Neural cell (in vitro differentiated cells): ENCODE results near the gene FA2H. TPM values are rescaled to one million over a fixed set of nuclear protein-coding genes. Genes with fewer than 3 reads are reported as not detected.

Experiments used
- H2AFZ ChIP-seq: fragments of 200-600, 300-800 bp; sonication (generic), shearing (Covaris generic); 2 replicates; pipeline ENCODE4 v1.6.0; 2014; ENCODE audit warnings: low read depth, mild to moderate bottlenecking, antibody characterized with exemption, low read length, moderate library complexity
- H3F3A ChIP-seq: fragments of 200-600 bp; shearing (Covaris generic); 2 replicates; pipeline ENCODE4 v1.6.1; 2016; ENCODE audit warnings: mild to moderate bottlenecking, moderate library complexity, mixed read lengths, antibody characterized with exemption, low read length; ENCODE audit not compliant: insufficient read depth, poor library complexity, severe bottlenecking
- H3K27ac ChIP-seq: fragments of 200-600, 300-800 bp; sonication (generic), shearing (Covaris generic); 2 replicates; pipeline ENCODE4 v1.5.1; 2014; ENCODE audit warnings: mild to moderate bottlenecking, low read length, moderate library complexity
- H3K27me3 ChIP-seq: fragments of 300-800, 200-600 bp; sonication (generic), shearing (Covaris generic); 2 replicates; pipeline ENCODE4 v1.6.0; 2014; ENCODE audit warnings: mild to moderate bottlenecking, low read depth, low read length, moderate library complexity; ENCODE audit not compliant: insufficient read depth
- H3K36me3 ChIP-seq: fragments of 300-800, 200-600 bp; sonication (generic), shearing (Covaris generic); 2 replicates; pipeline ENCODE4 v1.5.1; 2014; ENCODE audit warnings: mild to moderate bottlenecking, antibody characterized with exemption, low read length, moderate library complexity; ENCODE audit not compliant: insufficient read depth
- H3K4me2 ChIP-seq: fragments of 300-800, 200-600 bp; sonication (generic), shearing (Covaris generic); 2 replicates; pipeline ENCODE4 v1.6.0; 2014; ENCODE audit warnings: mild to moderate bottlenecking, low read length
- H3K4me3 ChIP-seq: fragments of 300-800, 200-600 bp; sonication (generic), shearing (Covaris generic); 2 replicates; pipeline ENCODE4 v1.5.1; 2014; ENCODE audit warnings: mild to moderate bottlenecking, low read length, moderate library complexity
- H3K79me2 ChIP-seq: fragments of 200-600 bp; shearing (Covaris generic); replicated peaks from 2 replicates; pipeline ENCODE4 v1.6.0; 2014; ENCODE audit warnings: mild to moderate bottlenecking, low read length, moderate library complexity; ENCODE audit not compliant: insufficient read depth
- H3K9ac ChIP-seq: fragments of 300-800, 200-600 bp; sonication (generic), shearing (Covaris generic); 2 replicates; pipeline ENCODE4 v1.6.1; 2016; ENCODE audit warnings: mild to moderate bottlenecking, low read length, mixed read lengths
- H3K9me2 ChIP-seq: fragments of 200-600 bp; shearing (Covaris generic); 2 replicates; pipeline ENCODE4 v1.6.1; 2016; ENCODE audit warnings: mild to moderate bottlenecking, low read length, mixed read lengths; ENCODE audit not compliant: insufficient read depth
- H3K9me3 ChIP-seq: fragments of 200-600, 300-800 bp; sonication (generic), shearing (Covaris generic); 2 replicates; pipeline ENCODE4 v1.6.1; 2016; ENCODE audit warnings: mild to moderate bottlenecking, mixed run types, low read length, moderate library complexity, mixed read lengths
- H4K20me1 ChIP-seq: fragments of 200-600 bp; shearing (Covaris generic); 2 replicates; pipeline ENCODE4 v1.6.1; 2016; ENCODE audit warnings: mild to moderate bottlenecking, mixed run types; ENCODE audit not compliant: insufficient read depth
- EP300 ChIP-seq: fragments of 450-650 bp; conservative IDR thresholded peaks from 2 replicates; pipeline ENCODE4 v1.6.1; 2014; ENCODE audit warnings: antibody characterized with exemption, mild to moderate bottlenecking, moderate library complexity; ENCODE audit not compliant: poor library complexity, severe bottlenecking
- EZH2 ChIP-seq: fragments of 200-600, 300-800 bp; shearing (Covaris generic), sonication (generic); IDR thresholded peaks from 2 replicates; pipeline ENCODE4 v1.6.1; 2014; ENCODE audit warnings: antibody characterized with exemption, low read length, borderline replicate concordance, mild to moderate bottlenecking; ENCODE audit not compliant: insufficient read depth, poor library complexity, severe bottlenecking
- MXI1 ChIP-seq: fragments of 450-650 bp; conservative IDR thresholded peaks from 2 replicates; pipeline ENCODE4 v1.6.1; 2014; ENCODE audit warnings: antibody characterized with exemption, mild to moderate bottlenecking; ENCODE audit not compliant: poor library complexity, severe bottlenecking
- POLR2AphosphoS5 ChIP-seq: IDR thresholded peaks from 2 replicates; pipeline ENCODE4 v1.6.1; 2012
- RAD21 ChIP-seq: fragments of 450-650 bp; conservative IDR thresholded peaks from 2 replicates; pipeline ENCODE4 v1.6.1; 2014; ENCODE audit warnings: antibody characterized with exemption, mild to moderate bottlenecking, moderate library complexity
- SMC3 ChIP-seq: fragments of 450-650 bp; conservative IDR thresholded peaks from 2 replicates; pipeline ENCODE4 v1.6.1; 2014; ENCODE audit warnings: antibody characterized with exemption, mild to moderate bottlenecking, moderate library complexity; ENCODE audit not compliant: poor library complexity
- TAF1 ChIP-seq: IDR thresholded peaks from 2 replicates; pipeline ENCODE4 v1.6.1; 2012; ENCODE audit warnings: low read depth
- polyA plus RNA-seq: library from polyadenylated mRNA; depleted of rRNA; stranded (reverse); fragments of >200 nt; gene quantifications from 2 replicates; pipeline ENCODE4 v1.2.3, GENCODE V29; 2014
- TF ChIP-seq, protein P1 (sequence below): fragments of 450-650 bp; IDR thresholded peaks from 2 replicates; pipeline ENCODE4 v1.5.1; 2014; ENCODE audit warnings: antibody characterized with exemption, mild to moderate bottlenecking, moderate library complexity; ENCODE audit not compliant: poor library complexity, severe bottlenecking
- TF ChIP-seq, protein P2 (sequence below): IDR thresholded peaks from 2 replicates; pipeline ENCODE4 v1.6.1; 2012; ENCODE audit warnings: borderline replicate concordance

The FA2H gene
- polyA plus RNA-seq, 1 donor from 2014 or later = not detected

DNA sequence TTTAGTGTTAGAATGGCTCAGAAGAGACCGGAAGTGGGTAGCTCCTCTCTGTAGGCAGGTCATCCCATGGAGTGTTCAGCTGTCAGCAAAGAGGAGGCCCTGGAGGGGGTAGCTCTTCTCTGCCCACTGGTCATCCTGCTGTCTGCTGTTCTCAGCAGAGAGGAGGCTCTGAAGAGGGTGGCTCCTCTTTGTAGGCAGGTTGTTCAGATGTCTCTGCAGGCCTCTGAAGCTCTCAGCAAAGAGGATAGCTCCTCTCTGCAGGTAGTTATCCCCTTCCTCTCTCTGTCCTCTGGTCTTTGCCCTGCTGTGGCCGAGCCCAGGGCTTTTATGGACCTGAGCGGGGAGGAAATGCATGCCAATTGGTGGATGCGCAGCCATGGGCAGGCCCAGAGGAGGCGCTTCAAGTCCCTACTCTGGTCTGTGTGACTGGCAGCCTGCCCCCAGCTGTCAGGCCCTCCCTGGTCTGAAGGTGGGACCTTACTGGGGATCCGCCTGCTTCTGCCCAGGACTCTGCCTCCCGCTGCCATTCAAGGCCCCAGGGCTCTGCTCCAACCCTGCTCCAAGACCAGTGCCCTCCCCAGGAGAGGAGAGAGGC, 32.5 kb upstream of the FA2H start:
- no peaks in the 10 kb centered on the region for H3K27me3 ChIP-seq
- TF ChIP-seq MXI1 = no peak
- no peak for TF ChIP-seq EP300
- H3K27ac ChIP-seq = no peak overlapping the region
- no peak overlapping the region for H3K9ac ChIP-seq
- H3K9me2 ChIP-seq = no peaks in the 10 kb centered on the region
- no peak overlapping the region for H2AFZ ChIP-seq
- H3F3A ChIP-seq = no peaks in the 10 kb centered on the region
- no peaks in the 10 kb centered on the region for H4K20me1 ChIP-seq
- no peak overlapping the region for H3K4me3 ChIP-seq
- no peaks in the 10 kb centered on the region for H3K79me2 ChIP-seq
- no peaks in the 10 kb centered on the region for H3K36me3 ChIP-seq
- no peaks in the 10 kb centered on the region for H3K9me3 ChIP-seq
- H3K4me2 ChIP-seq = no peak overlapping the region

DNA sequence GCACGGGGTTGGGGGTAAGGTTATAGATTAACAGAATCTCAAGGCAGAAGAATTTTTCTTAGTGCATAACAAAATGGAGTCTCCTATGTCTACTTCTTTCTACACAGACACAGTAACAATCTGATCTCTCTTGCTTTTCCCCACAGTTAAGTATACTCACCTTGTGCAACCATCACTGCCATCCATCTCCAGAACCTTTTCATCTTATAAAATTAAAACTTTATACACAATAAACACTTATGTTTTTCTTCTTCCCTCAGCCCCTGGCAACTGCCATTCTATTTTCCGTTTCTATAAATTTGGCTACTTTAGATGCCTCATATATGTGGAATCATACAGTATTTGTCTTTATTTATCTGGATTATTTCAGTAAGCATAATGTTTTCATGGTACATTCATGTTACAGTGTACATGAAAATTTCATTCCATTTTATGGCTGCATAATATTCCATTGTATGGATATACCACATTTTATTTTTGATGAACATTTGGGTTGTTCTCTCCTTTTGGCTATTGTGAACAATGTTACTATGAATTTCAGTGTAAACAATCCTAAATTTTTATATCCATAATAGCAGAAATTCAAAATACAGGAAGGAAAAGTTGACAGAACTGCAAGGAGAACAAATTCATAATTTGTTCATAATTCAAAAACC, 25.7 kb upstream of the FA2H start:
- Histone ChIP-seq H3K4me3 (no peak overlapping the region), H3K27me3 (no peaks in the 10 kb centered on the region), H3K27ac (no peak overlapping the region), H3K9me2 (no peaks in the 10 kb centered on the region), H2AFZ (no peak overlapping the region), H3F3A (no peaks in the 10 kb centered on the region), H3K79me2 (no peaks in the 10 kb centered on the region), H3K9ac (no peak overlapping the region), H4K20me1 (no peaks in the 10 kb centered on the region), H3K36me3 (no peaks in the 10 kb centered on the region), H3K9me3 (peaks cover 4% of the 10 kb centered on the region), H3K4me2 (no peak overlapping the region)
- TF ChIP-seq EZH2 (no peak), SMC3 (no peak), POLR2AphosphoS5 (no peak), TAF1 (no peak), RAD21 (no peak), MXI1 (no peak), EP300 (no peak)
- TF ChIP-seq, protein P1, sequence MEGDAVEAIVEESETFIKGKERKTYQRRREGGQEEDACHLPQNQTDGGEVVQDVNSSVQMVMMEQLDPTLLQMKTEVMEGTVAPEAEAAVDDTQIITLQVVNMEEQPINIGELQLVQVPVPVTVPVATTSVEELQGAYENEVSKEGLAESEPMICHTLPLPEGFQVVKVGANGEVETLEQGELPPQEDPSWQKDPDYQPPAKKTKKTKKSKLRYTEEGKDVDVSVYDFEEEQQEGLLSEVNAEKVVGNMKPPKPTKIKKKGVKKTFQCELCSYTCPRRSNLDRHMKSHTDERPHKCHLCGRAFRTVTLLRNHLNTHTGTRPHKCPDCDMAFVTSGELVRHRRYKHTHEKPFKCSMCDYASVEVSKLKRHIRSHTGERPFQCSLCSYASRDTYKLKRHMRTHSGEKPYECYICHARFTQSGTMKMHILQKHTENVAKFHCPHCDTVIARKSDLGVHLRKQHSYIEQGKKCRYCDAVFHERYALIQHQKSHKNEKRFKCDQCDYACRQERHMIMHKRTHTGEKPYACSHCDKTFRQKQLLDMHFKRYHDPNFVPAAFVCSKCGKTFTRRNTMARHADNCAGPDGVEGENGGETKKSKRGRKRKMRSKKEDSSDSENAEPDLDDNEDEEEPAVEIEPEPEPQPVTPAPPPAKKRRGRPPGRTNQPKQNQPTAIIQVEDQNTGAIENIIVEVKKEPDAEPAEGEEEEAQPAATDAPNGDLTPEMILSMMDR = no peak
- TF ChIP-seq, protein P2, sequence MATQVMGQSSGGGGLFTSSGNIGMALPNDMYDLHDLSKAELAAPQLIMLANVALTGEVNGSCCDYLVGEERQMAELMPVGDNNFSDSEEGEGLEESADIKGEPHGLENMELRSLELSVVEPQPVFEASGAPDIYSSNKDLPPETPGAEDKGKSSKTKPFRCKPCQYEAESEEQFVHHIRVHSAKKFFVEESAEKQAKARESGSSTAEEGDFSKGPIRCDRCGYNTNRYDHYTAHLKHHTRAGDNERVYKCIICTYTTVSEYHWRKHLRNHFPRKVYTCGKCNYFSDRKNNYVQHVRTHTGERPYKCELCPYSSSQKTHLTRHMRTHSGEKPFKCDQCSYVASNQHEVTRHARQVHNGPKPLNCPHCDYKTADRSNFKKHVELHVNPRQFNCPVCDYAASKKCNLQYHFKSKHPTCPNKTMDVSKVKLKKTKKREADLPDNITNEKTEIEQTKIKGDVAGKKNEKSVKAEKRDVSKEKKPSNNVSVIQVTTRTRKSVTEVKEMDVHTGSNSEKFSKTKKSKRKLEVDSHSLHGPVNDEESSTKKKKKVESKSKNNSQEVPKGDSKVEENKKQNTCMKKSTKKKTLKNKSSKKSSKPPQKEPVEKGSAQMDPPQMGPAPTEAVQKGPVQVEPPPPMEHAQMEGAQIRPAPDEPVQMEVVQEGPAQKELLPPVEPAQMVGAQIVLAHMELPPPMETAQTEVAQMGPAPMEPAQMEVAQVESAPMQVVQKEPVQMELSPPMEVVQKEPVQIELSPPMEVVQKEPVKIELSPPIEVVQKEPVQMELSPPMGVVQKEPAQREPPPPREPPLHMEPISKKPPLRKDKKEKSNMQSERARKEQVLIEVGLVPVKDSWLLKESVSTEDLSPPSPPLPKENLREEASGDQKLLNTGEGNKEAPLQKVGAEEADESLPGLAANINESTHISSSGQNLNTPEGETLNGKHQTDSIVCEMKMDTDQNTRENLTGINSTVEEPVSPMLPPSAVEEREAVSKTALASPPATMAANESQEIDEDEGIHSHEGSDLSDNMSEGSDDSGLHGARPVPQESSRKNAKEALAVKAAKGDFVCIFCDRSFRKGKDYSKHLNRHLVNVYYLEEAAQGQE = no peak
